Tibial nerve (tissue), 4 donors: ENCODE results near the gene CTBS. TPM values are rescaled to one million over a fixed set of nuclear protein-coding genes. Genes with fewer than 3 reads are reported as not detected.

ENCODE experiments used
- DNase-seq, 2 donors: peaks; one replicate each; pipeline ENCODE4 v3.0.0-alpha.2; 2019; ENCODE audit warnings: low spot score in 2 of 2
- H3K27ac ChIP-seq, 4 donors: fragments of 200-600 bp; sonication (generic) in 3 of 4; one replicate each; pipeline ENCODE4 v1.5.1; 2017 to 2019; ENCODE audit warnings: mild to moderate bottlenecking in 1 of 4
- H3K27me3 ChIP-seq, 2 donors: fragments of 200-600 bp; sonication (generic) in 1 of 2; one replicate each; pipeline versions ENCODE4 v1.5.1 to v1.6.0; 2017 to 2019
- H3K36me3 ChIP-seq, 3 donors: fragments of 200-600 bp; sonication (generic); one replicate each; pipeline ENCODE4 v1.5.1; 2018 to 2019
- H3K4me1 ChIP-seq, 4 donors: fragments of 200-600 bp; sonication (generic) in 3 of 4; one replicate each; pipeline ENCODE4 v1.5.1; 2017 to 2019
- H3K4me3 ChIP-seq, 4 donors: fragments of 200-600 bp; sonication (generic) in 3 of 4; one replicate each; pipeline ENCODE4 v1.5.1; 2017 to 2019; ENCODE audit warnings: mild to moderate bottlenecking in 1 of 4, moderate library complexity in 1 of 4
- H3K9me3 ChIP-seq, 4 donors: fragments of 200-600 bp; sonication (generic) in 3 of 4; one replicate each; pipeline ENCODE4 v1.5.1; 2017 to 2019
- CTCF ChIP-seq, 5 experiments: fragments of 200-600 bp in 3 of 5; fragments of 450-650 bp in 2 of 5; sonication (generic) in 3 of 5; IDR thresholded peaks; one replicate each; pipeline ENCODE4 v1.5.1; 2016 to 2019; ENCODE audit warnings: antibody characterized with exemption in 5 of 5, mild to moderate bottlenecking in 3 of 5, moderate library complexity in 2 of 5
- EP300 ChIP-seq, 2 donors: sonication (generic); formaldehyde crosslinking; IDR thresholded peaks; one replicate each; pipeline ENCODE4 v1.6.1; 2017; ENCODE audit warnings: antibody characterized with exemption in 2 of 2, mild to moderate bottlenecking in 1 of 2
- POLR2A ChIP-seq, 2 donors: fragments of 450-650 bp; IDR thresholded peaks; one replicate each; pipeline ENCODE4 v1.6.1; 2017; ENCODE audit warnings: antibody characterized with exemption in 2 of 2, mild to moderate bottlenecking in 2 of 2, moderate library complexity in 2 of 2
- WGBS, 2 donors: methylation state at CpG; one replicate each; pipeline ENCODE4 v1.1.5; 2018; 5-methylcytosine and 5-hydroxymethylcytosine counted together
- total RNA-seq, 4 donors: library from RNA; depleted of rRNA; stranded (reverse); fragments of >200 nt; gene quantifications; one replicate each; pipeline ENCODE4 v1.1.0, GENCODE V29; 2016

CTBS gene
- total RNA-seq, 4 donors from 2014 or later, result 12.9 to 18.4 (median 15.7) TPM

GRCh38 chr1:84502927-84503326 lies 71.3 kb downstream of the CTBS start:
- no peak overlapping the region for H3K4me3 ChIP-seq
- peaks cover 0 to 61% (median 19%) of the 10 kb centered on the region in 4 donors for H3K4me1 ChIP-seq
- TF ChIP-seq EP300 (IDR thresholded peaks at IDR 0.05) (no peak), CTCF (IDR thresholded peaks at IDR 0.05) (no peak), POLR2A (IDR thresholded peaks at IDR 0.05) (no peak)
- H3K36me3 ChIP-seq, result peaks cover 0 to 27% (median 2%) of the 10 kb centered on the region in 3 donors
- 51 to 59% methylated on average over 5 of the region's 5 CpGs for WGBS, 2 donors
- H3K27ac ChIP-seq, result no peak overlapping the region
- no peak for DNase-seq
- H3K27me3 ChIP-seq, result no peaks in the 10 kb centered on the region
- no peaks in the 10 kb centered on the region for H3K9me3 ChIP-seq

Other genes with a start within 250 kb of the CTBS start
- gene DNASE2B, start 176.0 kb downstream of the CTBS start, total RNA-seq, result not detected
- 10 to 100 TPM; 18.4 to 37.5 (median 26.3) TPM for gene RPF1, start 95.2 kb downstream of the CTBS start, total RNA-seq
- gene SPATA1, start 68.1 kb downstream of the CTBS start, total RNA-seq, result under 1 TPM in 1 of 4 donors, not detected in 3; 0.22 TPM
- 10 to 100 TPM; 39.8 to 76.9 (median 54.8) TPM for gene GNG5, start 67.9 kb downstream of the CTBS start, total RNA-seq
- 1 to 10 TPM; 3.6 to 5.5 (median 4.8) TPM for gene SSX2IP, start 116.0 kb upstream of the CTBS start, total RNA-seq